Endothelial cell (in vitro differentiated cells): ENCODE results near the gene MOXD1. TPM values are rescaled to one million over a fixed set of nuclear protein-coding genes. Genes with fewer than 3 reads are reported as not detected.
A peak's percentile ranks its signal among the peaks of the same experiment; 100 is the strongest.

Experiments
- DNase-seq: peaks from one replicate; pipeline ENCODE4 v3.0.0; 2021; ENCODE audit warnings: low spot score
- H3K27ac Mint-ChIP-seq: one replicate; pipeline ENCODE4 v1.8.0; 2021; ENCODE audit warnings: mixed read lengths, inconsistent platforms; ENCODE audit not compliant: unreplicated experiment
- H3K27me3 Mint-ChIP-seq: one replicate; pipeline ENCODE4 v1.8.0; 2021; ENCODE audit warnings: mild to moderate bottlenecking, moderate library complexity, mixed read lengths, inconsistent platforms; ENCODE audit not compliant: unreplicated experiment
- H3K36me3 Mint-ChIP-seq: one replicate; pipeline ENCODE4 v1.8.0; 2021; ENCODE audit warnings: mild to moderate bottlenecking, low read depth, mixed read lengths, inconsistent platforms; ENCODE audit not compliant: unreplicated experiment
- H3K4me1 Mint-ChIP-seq: one replicate; pipeline ENCODE4 v1.8.0; 2021; ENCODE audit warnings: mild to moderate bottlenecking, mixed read lengths, inconsistent platforms; ENCODE audit not compliant: unreplicated experiment
- H3K4me3 Mint-ChIP-seq: one replicate; pipeline ENCODE4 v1.8.0; 2021; ENCODE audit warnings: mild to moderate bottlenecking, mixed read lengths, inconsistent platforms; ENCODE audit not compliant: unreplicated experiment
- H3K9me3 Mint-ChIP-seq: one replicate; pipeline ENCODE4 v1.8.0; 2021; ENCODE audit warnings: mixed read lengths, inconsistent platforms; ENCODE audit not compliant: unreplicated experiment
- total RNA-seq: library from RNA; stranded (reverse); fragmentation: NEBNext Ultra II Directional; extraction: Animal tissue kit (Norgen Biotek cat#: 25700); gene quantifications from one replicate; pipeline ENCODE4 v1.2.1, GENCODE V29; 2021; ENCODE audit not compliant: unreplicated experiment
- TF ChIP-seq, protein P1 (sequence below): fragments of 200-600 bp; sonication (generic); IDR thresholded peaks from one replicate; pipeline ENCODE4 v1.5.0; 2021; ENCODE audit warnings: antibody characterized with exemption; ENCODE audit not compliant: unreplicated experiment

The MOXD1 gene
- total RNA-seq, 1 donor from 2014 or later, result 0.08 TPM

DNA sequence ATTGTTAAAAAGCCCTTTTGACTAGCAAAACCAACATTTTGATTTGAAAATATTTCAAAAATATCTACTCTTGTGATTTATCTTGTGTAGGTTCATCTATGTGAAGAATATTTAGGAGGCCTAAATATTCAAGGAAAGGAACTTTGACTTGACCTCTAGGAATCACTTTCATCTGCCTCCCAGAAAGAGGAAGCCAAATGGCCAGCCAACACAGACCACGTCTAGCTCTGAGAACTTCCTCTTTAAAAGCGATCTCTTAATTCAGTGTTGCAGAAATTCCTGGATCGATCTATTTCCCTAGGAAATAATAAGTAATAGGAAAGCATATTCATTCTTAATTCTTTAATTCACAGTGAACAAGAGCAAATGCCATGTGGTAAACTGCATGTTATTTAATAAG is 9.6 kb upstream of the MOXD1 start:
- no peak for DNase-seq
- Mint-ChIP-seq H3K36me3 (no peaks in the 10 kb centered on the region), H3K4me1 (peaks cover 5% of the 10 kb centered on the region)

DNA sequence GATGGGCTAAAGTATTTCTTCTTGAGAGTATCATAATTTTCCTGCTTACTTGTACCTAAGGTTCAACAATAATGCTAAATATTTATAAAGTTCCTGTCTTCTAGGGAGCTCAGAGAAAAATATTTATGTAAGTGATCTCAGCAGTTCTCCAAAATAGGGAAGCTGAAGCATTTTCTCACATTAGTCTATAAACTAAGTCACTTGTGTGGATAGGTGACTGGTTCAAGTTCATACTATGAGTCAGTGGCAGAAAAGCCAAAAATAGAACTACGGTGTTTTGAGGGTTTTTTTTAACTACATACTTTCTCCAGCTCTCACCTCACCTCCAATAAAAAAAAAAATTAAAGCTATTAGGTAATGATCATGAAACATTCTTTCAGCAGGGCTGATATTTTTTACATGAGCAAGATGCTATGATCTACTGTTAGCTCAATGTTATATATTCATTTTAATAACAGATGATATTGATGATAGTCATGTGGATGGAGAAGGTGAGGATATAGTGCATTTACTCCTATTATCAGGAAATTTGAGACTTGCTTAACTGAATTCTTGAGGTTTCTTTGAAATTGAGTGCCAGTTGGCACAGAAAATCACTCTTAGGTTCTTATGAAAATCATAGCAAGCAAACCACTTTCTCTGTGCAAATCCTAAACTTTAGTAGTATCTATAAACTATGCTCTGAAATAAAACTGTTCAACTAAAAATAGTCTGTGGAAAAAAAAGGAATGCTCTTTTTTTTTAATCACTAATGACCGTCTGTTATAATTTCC is 4.1 kb upstream of the MOXD1 start:
- H3K27ac Mint-ChIP-seq, result no peak overlapping the region
- H3K36me3 Mint-ChIP-seq, result no peaks in the 10 kb centered on the region
- no peak for DNase-seq
- peaks cover 3% of the 10 kb centered on the region for H3K27me3 Mint-ChIP-seq
- no peak overlapping the region for H3K4me3 Mint-ChIP-seq
- TF ChIP-seq, protein P1, sequence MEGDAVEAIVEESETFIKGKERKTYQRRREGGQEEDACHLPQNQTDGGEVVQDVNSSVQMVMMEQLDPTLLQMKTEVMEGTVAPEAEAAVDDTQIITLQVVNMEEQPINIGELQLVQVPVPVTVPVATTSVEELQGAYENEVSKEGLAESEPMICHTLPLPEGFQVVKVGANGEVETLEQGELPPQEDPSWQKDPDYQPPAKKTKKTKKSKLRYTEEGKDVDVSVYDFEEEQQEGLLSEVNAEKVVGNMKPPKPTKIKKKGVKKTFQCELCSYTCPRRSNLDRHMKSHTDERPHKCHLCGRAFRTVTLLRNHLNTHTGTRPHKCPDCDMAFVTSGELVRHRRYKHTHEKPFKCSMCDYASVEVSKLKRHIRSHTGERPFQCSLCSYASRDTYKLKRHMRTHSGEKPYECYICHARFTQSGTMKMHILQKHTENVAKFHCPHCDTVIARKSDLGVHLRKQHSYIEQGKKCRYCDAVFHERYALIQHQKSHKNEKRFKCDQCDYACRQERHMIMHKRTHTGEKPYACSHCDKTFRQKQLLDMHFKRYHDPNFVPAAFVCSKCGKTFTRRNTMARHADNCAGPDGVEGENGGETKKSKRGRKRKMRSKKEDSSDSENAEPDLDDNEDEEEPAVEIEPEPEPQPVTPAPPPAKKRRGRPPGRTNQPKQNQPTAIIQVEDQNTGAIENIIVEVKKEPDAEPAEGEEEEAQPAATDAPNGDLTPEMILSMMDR, result no peak
- H3K4me1 Mint-ChIP-seq, result peaks cover 12% of the 10 kb centered on the region
- no peaks in the 10 kb centered on the region for H3K9me3 Mint-ChIP-seq

More for the DNA sequence above, 9.6 kb upstream of the MOXD1 start:
- Mint-ChIP-seq H3K9me3 (no peaks in the 10 kb centered on the region), H3K4me3 (no peak overlapping the region), H3K27me3 (no peaks in the 10 kb centered on the region), H3K27ac (no peak overlapping the region)
- TF ChIP-seq, protein P1, result no peak

DNA sequence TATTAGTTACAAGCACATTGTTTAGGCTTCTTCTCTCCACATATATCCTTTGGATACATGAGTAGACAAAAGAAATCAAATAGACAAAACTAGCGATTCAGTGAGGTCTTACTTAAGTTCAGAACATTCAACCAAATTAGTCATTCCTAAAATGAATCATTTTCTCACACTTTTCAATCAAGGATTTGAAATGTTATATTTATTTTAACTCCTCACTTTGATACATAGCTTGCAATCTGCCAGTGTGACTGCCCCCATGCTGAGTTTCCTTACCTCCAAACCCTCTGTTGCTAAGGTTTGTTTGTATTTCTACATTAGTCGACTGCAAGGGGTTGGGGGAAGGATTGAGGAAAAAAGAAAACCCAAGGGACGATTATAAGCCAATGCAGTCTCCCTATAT is 3.5 kb upstream of the MOXD1 start:
- no peak for DNase-seq
- Mint-ChIP-seq H3K27me3 (peaks cover 3% of the 10 kb centered on the region), H3K4me3 (no peak overlapping the region), H3K9me3 (no peaks in the 10 kb centered on the region), H3K4me1 (peaks cover 13% of the 10 kb centered on the region), H3K27ac (no peak overlapping the region), H3K36me3 (no peaks in the 10 kb centered on the region)
- TF ChIP-seq, protein P1, result no peak

DNA sequence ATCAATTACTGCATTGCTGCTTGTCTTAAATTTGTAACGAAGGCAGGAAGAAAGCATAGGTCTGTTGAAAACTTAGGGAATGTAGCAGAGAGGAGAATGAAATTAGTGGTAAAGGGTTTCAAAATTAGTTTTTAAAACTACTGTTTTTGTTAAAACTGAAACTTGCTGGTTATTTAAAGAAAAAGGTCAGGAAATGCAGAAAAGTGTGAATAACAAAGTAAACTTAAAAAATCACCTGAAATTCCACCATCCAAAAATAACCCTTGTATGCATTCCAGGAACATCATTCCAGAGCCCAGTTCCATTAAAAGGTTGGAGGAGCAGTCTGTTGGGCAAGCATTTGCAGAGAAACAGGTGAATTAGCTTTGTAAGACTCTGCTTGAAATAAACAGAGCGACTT is 3.1 kb upstream of the MOXD1 start:
- Mint-ChIP-seq H3K36me3 (no peaks in the 10 kb centered on the region), H3K4me1 (peaks cover 13% of the 10 kb centered on the region), H3K9me3 (no peaks in the 10 kb centered on the region), H3K27me3 (peaks cover 3% of the 10 kb centered on the region), H3K4me3 (no peak overlapping the region), H3K27ac (no peak overlapping the region)
- TF ChIP-seq, protein P1, result no peak
- DNase-seq, result no peak

DNA sequence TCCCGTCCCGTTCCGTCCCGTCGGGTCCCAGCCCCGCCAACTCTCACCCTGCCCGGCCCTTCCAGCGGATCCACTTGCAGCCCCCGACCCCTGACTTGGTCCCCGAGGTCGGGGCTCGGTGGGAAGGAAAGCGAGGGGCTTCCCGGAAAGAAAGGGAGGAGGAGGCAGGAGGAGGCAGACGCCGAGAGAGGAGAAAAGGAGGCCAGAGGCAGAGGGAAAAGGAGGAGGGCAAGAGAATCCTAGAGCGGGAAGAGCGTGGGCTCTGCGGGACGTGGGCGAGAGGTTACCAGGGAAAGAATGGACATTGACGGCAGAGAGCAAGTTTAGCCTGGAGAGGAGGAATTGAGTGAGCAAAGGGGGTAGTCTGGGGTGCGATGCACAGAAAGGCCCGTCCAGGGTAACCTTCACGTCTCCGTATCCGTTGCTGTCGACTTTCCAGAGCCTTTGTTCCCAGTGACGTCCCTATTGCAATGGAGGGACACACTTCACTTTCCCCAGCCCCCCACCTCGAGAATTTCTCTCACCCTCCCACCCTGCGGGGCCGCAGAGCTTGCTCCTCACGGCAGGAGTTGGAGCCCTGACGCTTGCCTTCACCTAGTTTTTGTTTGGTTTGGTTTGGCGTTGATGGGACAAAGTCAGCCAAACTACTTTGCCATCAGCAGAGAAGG is 477 bp upstream of the MOXD1 start:
- H3K27ac Mint-ChIP-seq, result no peak overlapping the region
- no peak for DNase-seq
- peak overlapping the region; percentile 80 for H3K4me3 Mint-ChIP-seq

More for the DNA sequence above, 477 bp upstream of the MOXD1 start:
- Mint-ChIP-seq H3K27me3 (peaks cover 3% of the 10 kb centered on the region), H3K36me3 (no peaks in the 10 kb centered on the region), H3K4me1 (peaks cover 13% of the 10 kb centered on the region), H3K9me3 (no peaks in the 10 kb centered on the region)
- TF ChIP-seq, protein P1, result no peak
